SK-N-SH treated with all-trans-retinoic acid at 6 μM for 48 hours (cell line): ENCODE measurements around the gene MLST8.

Experiments used
- ATAC-seq: fragments of 200-7000 bp; cut with Tn5 transposase; 3 replicates; pipeline ENCODE4 v1.9.1; 2020; ENCODE audit warnings: mild to moderate bottlenecking, moderate library complexity
- ARNTL ChIP-seq: fragments of 450-650 bp; formaldehyde crosslinking; IDR thresholded peaks from 2 replicates; pipeline ENCODE4 v1.5.0; 2020; ENCODE audit warnings: low read depth, mild to moderate bottlenecking, moderate library complexity, borderline replicate concordance
- CREB5 ChIP-seq: fragments of 250-450 bp; sonication (Bioruptor Pico); IDR thresholded peaks from 2 replicates; pipeline ENCODE4 v1.5.1; 2020; ENCODE audit warnings: low read depth, mild to moderate bottlenecking, moderate library complexity
- CSDC2 ChIP-seq: fragments of 250-450 bp; sonication (Bioruptor Pico); IDR thresholded peaks from 2 replicates; pipeline ENCODE4 v1.5.0; 2020; ENCODE audit warnings: mild to moderate bottlenecking, moderate library complexity
- CSRNP3 ChIP-seq: fragments of 250-450 bp; sonication (Bioruptor Pico); IDR thresholded peaks from 2 replicates; pipeline ENCODE4 v1.5.1; 2021; ENCODE audit warnings: mild to moderate bottlenecking, moderate library complexity
- ESRRG ChIP-seq: fragments of 250-450 bp; sonication (Bioruptor Pico); IDR thresholded peaks from 2 replicates; pipeline ENCODE4 v1.6.1; 2021; ENCODE audit warnings: mild to moderate bottlenecking
- GLIS3 ChIP-seq: fragments of 250-450 bp; sonication (Bioruptor Pico); IDR thresholded peaks from 2 replicates; pipeline ENCODE4 v1.5.0; 2020; ENCODE audit warnings: mild to moderate bottlenecking, moderate library complexity
- ISL1 ChIP-seq: fragments of 250-450 bp; sonication (Bioruptor Pico); IDR thresholded peaks from 2 replicates; pipeline ENCODE4 v2.1.2; 2022; ENCODE audit warnings: mild to moderate bottlenecking, moderate library complexity
- OSR1 ChIP-seq: fragments of 250-450 bp; sonication (Bioruptor Pico); IDR thresholded peaks from 2 replicates; pipeline ENCODE4 v1.8.0; 2022; ENCODE audit warnings: moderate library complexity, mild to moderate bottlenecking, inconsistent platforms
- PATZ1 ChIP-seq: fragments of 250-450 bp; sonication (Bioruptor Pico); IDR thresholded peaks from 2 replicates; pipeline ENCODE4 v1.8.0; 2020; ENCODE audit warnings: mild to moderate bottlenecking, moderate library complexity, borderline replicate concordance
- POU6F1 ChIP-seq: fragments of 250-450 bp; sonication (Bioruptor Pico); IDR thresholded peaks from 2 replicates; pipeline ENCODE4 v1.8.0; 2021; ENCODE audit warnings: low read depth, mild to moderate bottlenecking, moderate library complexity, borderline replicate concordance
- RARB ChIP-seq: fragments of 250-450 bp; sonication (Bioruptor Pico); IDR thresholded peaks from 2 replicates; pipeline ENCODE4 v1.8.0; 2021; ENCODE audit warnings: mild to moderate bottlenecking, moderate library complexity
- SNAI2 ChIP-seq: fragments of 250-450 bp; sonication (Bioruptor Pico); IDR thresholded peaks from 2 replicates; pipeline ENCODE4 v1.5.0; 2020; ENCODE audit warnings: mild to moderate bottlenecking, moderate library complexity
- TOX ChIP-seq: fragments of 250-450 bp; sonication (Bioruptor Pico); IDR thresholded peaks from 2 replicates; pipeline ENCODE4 v1.8.0; 2021; ENCODE audit warnings: mild to moderate bottlenecking, moderate library complexity, borderline replicate concordance
- ZC3H10 ChIP-seq: fragments of 250-450 bp; sonication (Bioruptor Pico); IDR thresholded peaks from 2 replicates; pipeline ENCODE4 v1.5.1; 2021; ENCODE audit warnings: mild to moderate bottlenecking, moderate library complexity
- ZFP30 ChIP-seq: fragments of 450-650 bp; formaldehyde crosslinking; IDR thresholded peaks from 2 replicates; pipeline ENCODE4 v1.5.0; 2022; ENCODE audit warnings: mild to moderate bottlenecking, moderate library complexity
- ZNF565 ChIP-seq: fragments of 450-650 bp; formaldehyde crosslinking; conservative IDR thresholded peaks from 2 replicates; pipeline ENCODE4 v1.5.0; 2020; ENCODE audit warnings: low read depth, mild to moderate bottlenecking, moderate library complexity
- ZNF70 ChIP-seq: fragments of 450-650 bp; formaldehyde crosslinking; IDR thresholded peaks from 2 replicates; pipeline ENCODE4 v1.5.0; 2020; ENCODE audit warnings: mild to moderate bottlenecking, moderate library complexity
- ZNF8 ChIP-seq: fragments of 450-650 bp; formaldehyde crosslinking; IDR thresholded peaks from 2 replicates; pipeline ENCODE4 v1.5.0; 2020; ENCODE audit warnings: mild to moderate bottlenecking, moderate library complexity

Gene MLST8

GRCh38 chr16:2165861-2166260 is 39.4 kb upstream of the MLST8 start:
- TF ChIP-seq ZNF70 (CRISPR knock-in tag), result no peak
- TF ChIP-seq ZNF8 (CRISPR knock-in tag), result no peak
- TF ChIP-seq GLIS3 (CRISPR knock-in tag), result no peak
- no peak for TF ChIP-seq CREB5 (CRISPR knock-in tag)
- no peak for TF ChIP-seq ISL1 (CRISPR knock-in tag)
- no peak for TF ChIP-seq ZFP30 (CRISPR knock-in tag)
- TF ChIP-seq SNAI2 (CRISPR knock-in tag), result no peak
- TF ChIP-seq POU6F1 (CRISPR knock-in tag), result no peak
- ATAC-seq, result no peak

GRCh38 chr16:2166263-2167067 is 38.8 kb upstream of the MLST8 start:
- no peak for ATAC-seq
- TF ChIP-seq POU6F1 (CRISPR knock-in tag) (no peak), ZNF8 (CRISPR knock-in tag) (no peak), ARNTL (CRISPR knock-in tag) (no peak), CSRNP3 (no peak), SNAI2 (CRISPR knock-in tag) (no peak), TOX (CRISPR knock-in tag) (no peak), CREB5 (CRISPR knock-in tag) (no peak), OSR1 (CRISPR knock-in tag) (no peak), ZNF565 (CRISPR knock-in tag) (no peak), ZNF70 (CRISPR knock-in tag) (no peak), ZFP30 (CRISPR knock-in tag) (no peak), PATZ1 (no peak), GLIS3 (CRISPR knock-in tag) (no peak), CSDC2 (CRISPR knock-in tag) (no peak), ZC3H10 (no peak)
- TF ChIP-seq, all 23 proteins: peak for 0

GRCh38 chr16:2167068-2167638 is 38.1 kb upstream of the MLST8 start:
- no peak for ATAC-seq
- TF ChIP-seq PATZ1, result no peak
- no peak for TF ChIP-seq CSDC2 (CRISPR knock-in tag)
- TF ChIP-seq CSRNP3, result no peak
- TF ChIP-seq ZNF565 (CRISPR knock-in tag), result no peak
- TF ChIP-seq RARB (CRISPR knock-in tag), result no peak
- no peak for TF ChIP-seq ESRRG (CRISPR knock-in tag)
- TF ChIP-seq ARNTL (CRISPR knock-in tag), result no peak
- no peak for TF ChIP-seq POU6F1 (CRISPR knock-in tag)
- no peak for TF ChIP-seq GLIS3 (CRISPR knock-in tag)
- no peak for TF ChIP-seq OSR1 (CRISPR knock-in tag)
